GM23338 (cell line): ENCODE data around the gene FMNL1. TPM values are rescaled to one million over a fixed set of nuclear protein-coding genes. Genes with fewer than 3 reads are reported as not detected.

Source experiments
- ATAC-seq: fragments of 200-7000 bp; cut with Tn5 transposase; 3 replicates; pipeline ENCODE4 v1.9.1; 2020
- DNase-seq: peaks from one replicate; pipeline ENCODE4 v3.0.0-alpha.2; 2015; ENCODE audit warnings: low spot score
- H2AFZ ChIP-seq: fragments of 200-600 bp; sonication (generic); 2 replicates; pipeline ENCODE4 v1.8.0; 2016; ENCODE audit warnings: antibody characterized with exemption, mild to moderate bottlenecking, moderate library complexity
- H3F3A ChIP-seq: fragments of 200-600 bp; sonication (generic); replicated peaks from 2 replicates; pipeline ENCODE4 v1.8.0; 2017; ENCODE audit warnings: antibody characterized with exemption, mixed run types, low read depth
- H3K27ac ChIP-seq: fragments of 200-600 bp; sonication (generic); 2 replicates; pipeline ENCODE4 v1.6.1; 2016; ENCODE audit warnings: low read depth
- H3K27me3 ChIP-seq: fragments of 200-600 bp; sonication (generic); 2 replicates; pipeline ENCODE4 v1.8.0; 2016; ENCODE audit warnings: mild to moderate bottlenecking, mixed run types, moderate library complexity; ENCODE audit not compliant: insufficient read depth
- H3K36me3 ChIP-seq: fragments of 200-600 bp; sonication (generic); 2 replicates; pipeline ENCODE4 v1.8.0; 2016; ENCODE audit warnings: mild to moderate bottlenecking; ENCODE audit not compliant: insufficient read depth
- H3K4me1 ChIP-seq: fragments of 200-600 bp; sonication (generic); 2 replicates; pipeline ENCODE4 v1.8.0; 2016; ENCODE audit warnings: mild to moderate bottlenecking, moderate library complexity; ENCODE audit not compliant: insufficient read depth
- H3K4me2 ChIP-seq: fragments of 200-600 bp; sonication (generic); 2 replicates; pipeline ENCODE4 v1.7.1; 2017; ENCODE audit warnings: mixed run types
- H3K4me3 ChIP-seq: fragments of 200-600 bp; sonication (generic); 2 replicates; pipeline ENCODE4 v1.6.1; 2016; ENCODE audit warnings: mixed run types
- H3K79me2 ChIP-seq: fragments of 200-600 bp; sonication (generic); replicated peaks from 2 replicates; pipeline ENCODE4 v1.8.0; 2017; ENCODE audit warnings: mild to moderate bottlenecking; ENCODE audit not compliant: insufficient read depth
- H3K9me2 ChIP-seq: fragments of 200-600 bp; sonication (generic); 2 replicates; pipeline ENCODE4 v1.8.0; 2017; ENCODE audit not compliant: insufficient read depth
- H4K20me1 ChIP-seq: fragments of 200-600 bp; sonication (generic); replicated peaks from 2 replicates; pipeline ENCODE4 v1.8.0; 2017; ENCODE audit warnings: mild to moderate bottlenecking; ENCODE audit not compliant: insufficient read depth
- H3K27ac Mint-ChIP-seq: 2 replicates; pipeline ENCODE4 v1.8.0; 2020; ENCODE audit warnings: inconsistent platforms, mild to moderate bottlenecking, moderate library complexity, mixed read lengths
- H3K27me3 Mint-ChIP-seq: 3 replicates; pipeline ENCODE4 v1.8.0; 2022; ENCODE audit warnings: low read depth, mild to moderate bottlenecking, moderate library complexity, mixed read lengths, inconsistent platforms; ENCODE audit not compliant: insufficient read depth, poor library complexity
- H3K36me3 Mint-ChIP-seq: 3 replicates; pipeline ENCODE4 v1.8.0; 2021; ENCODE audit warnings: low read depth, mild to moderate bottlenecking, inconsistent platforms, moderate library complexity, mixed read lengths
- H3K4me1 Mint-ChIP-seq: 3 replicates; pipeline ENCODE4 v1.8.0; 2020; ENCODE audit warnings: mild to moderate bottlenecking, inconsistent platforms, mixed read lengths
- H3K4me3 Mint-ChIP-seq: 3 replicates; pipeline ENCODE4 v1.8.0; 2021; ENCODE audit warnings: moderate library complexity, mild to moderate bottlenecking, inconsistent platforms, mixed read lengths
- H3K9me3 Mint-ChIP-seq: 3 replicates; pipeline ENCODE4 v1.8.0; 2020; ENCODE audit warnings: moderate library complexity, mild to moderate bottlenecking, inconsistent platforms, mixed read lengths
- ETS1 ChIP-seq: IDR thresholded peaks from 2 replicates; pipeline ENCODE4 v1.6.1; 2016; ENCODE audit warnings: antibody characterized with exemption
- EZH2phosphoT487 ChIP-seq: fragments of 200-600 bp; sonication (generic); IDR thresholded peaks from one replicate; pipeline ENCODE4 v1.8.1; 2018; ENCODE audit warnings: antibody characterized with exemption; ENCODE audit not compliant: unreplicated experiment
- JUNB ChIP-seq: IDR thresholded peaks from one replicate; pipeline ENCODE4 v1.6.1; 2016; ENCODE audit warnings: antibody characterized with exemption; ENCODE audit not compliant: unreplicated experiment
- POLR2AphosphoS5 ChIP-seq: IDR thresholded peaks from 2 replicates; pipeline ENCODE4 v1.6.1; 2016; ENCODE audit warnings: antibody characterized with exemption, low read depth
- STAT1 ChIP-seq: IDR thresholded peaks from one replicate; pipeline ENCODE4 v1.6.1; 2016; ENCODE audit warnings: antibody characterized with exemption; ENCODE audit not compliant: unreplicated experiment
- ZNF114 ChIP-seq: fragments of 250-450 bp; sonication (Bioruptor Pico); IDR thresholded peaks from 2 replicates; pipeline ENCODE4 v1.5.0; 2020; ENCODE audit warnings: mild to moderate bottlenecking, moderate library complexity
- ZNF462 ChIP-seq: fragments of 250-450 bp; sonication (Bioruptor Pico); IDR thresholded peaks from 2 replicates; pipeline ENCODE4 v1.5.0; 2020; ENCODE audit warnings: mild to moderate bottlenecking, moderate library complexity
- polyA plus RNA-seq: library from polyadenylated mRNA; unstranded; fragments of >200 nt; fragmentation: Nextera tagmentation; extraction: Ambion mirVana; gene quantifications from 2 replicates; pipeline ENCODE4 v1.2.1, GENCODE V29; 2016
- total RNA-seq: library from RNA; depleted of rRNA; stranded (reverse); fragments of >200 nt; shearing (Covaris generic); gene quantifications from 2 replicates; pipeline ENCODE4 v1.2.3, GENCODE V29; 2014
- TF ChIP-seq, protein P1 (sequence below), 2 experiments: fragments of 200-600 bp in 1 of 2; sonication (generic) in 1 of 2; conservative IDR thresholded peaks; 2 replicates each; pipeline versions ENCODE4 v1.5.1 to v1.6.1; 2016 to 2017; ENCODE audit warnings: antibody characterized with exemption in 2 of 2, low read depth in 2 of 2, mild to moderate bottlenecking in 2 of 2, moderate library complexity in 1 of 2

Gene FMNL1
- total and polyA plus RNA-seq, 2 experiments from 2014 or later = 6.6 to 9.3 TPM

DNA sequence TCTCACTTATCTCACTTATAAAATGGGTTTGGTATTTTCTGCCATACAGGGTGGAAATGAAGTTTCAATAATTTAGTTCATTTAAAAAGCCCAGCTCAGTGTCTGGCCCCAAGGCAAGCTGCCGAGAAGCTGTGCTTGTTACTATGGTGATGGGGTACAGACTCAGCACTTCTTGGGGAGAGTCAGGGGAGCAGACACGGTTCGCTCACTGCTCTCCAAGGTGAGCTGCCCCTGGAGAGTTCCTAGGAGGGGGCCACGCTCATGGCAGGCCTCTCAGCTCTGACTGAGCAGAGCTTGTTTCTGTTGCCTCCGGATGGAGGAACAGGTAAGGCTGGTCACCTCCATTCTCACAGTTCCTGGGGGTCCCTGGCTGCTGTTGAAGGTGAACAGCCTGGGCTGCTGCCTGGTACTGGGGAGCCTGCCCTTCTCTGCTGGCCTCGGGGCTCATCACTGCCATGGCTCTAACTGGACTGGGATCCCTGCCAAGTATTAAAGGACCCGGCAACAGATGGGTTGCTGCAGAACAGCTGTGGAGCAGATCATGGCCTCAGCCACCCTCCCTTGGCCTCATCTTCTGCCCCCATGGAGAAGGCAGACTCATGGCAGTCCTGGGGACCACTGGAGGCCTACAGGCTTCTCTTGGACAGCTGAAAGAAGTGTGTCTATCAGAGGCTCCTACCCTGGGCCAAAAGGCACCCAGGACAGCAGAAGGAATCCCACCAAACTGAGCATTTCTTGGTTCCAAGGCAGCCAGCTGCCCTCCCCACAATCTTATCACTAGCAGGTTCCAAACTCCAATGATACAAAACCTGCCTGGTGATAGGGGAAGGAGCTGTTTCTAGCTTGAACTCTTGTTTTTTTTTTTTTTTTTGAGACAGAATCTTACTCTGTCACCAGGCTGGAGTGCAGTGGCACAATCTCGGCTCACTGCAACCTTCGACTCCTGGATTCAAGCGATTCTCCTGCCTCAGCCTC, 66.1 kb downstream of the FMNL1 start (continued):
- no peak for TF ChIP-seq ZNF462 (CRISPR knock-in tag)
- TF ChIP-seq EZH2phosphoT487 = no peak
- TF ChIP-seq POLR2AphosphoS5 = no peak
- TF ChIP-seq ZNF114 (CRISPR knock-in tag) = no peak

- no peaks in the 10 kb centered on the region for H3K9me2 ChIP-seq
- H3K79me2 ChIP-seq = no peaks in the 10 kb centered on the region
- peaks cover 10% of the 10 kb centered on the region for H3K27me3 Mint-ChIP-seq
- no peak overlapping the region for H3K27ac ChIP-seq
- H3K27ac Mint-ChIP-seq = no peak overlapping the region
- no peaks in the 10 kb centered on the region; the same call in 1 of the 2 replicates for H4K20me1 ChIP-seq
- no peak for ATAC-seq
- no peaks in the 10 kb centered on the region for H3K4me1 ChIP-seq
- no peaks in the 10 kb centered on the region for H3K9me3 Mint-ChIP-seq
- no peak overlapping the region for H3K4me2 ChIP-seq
- H3K4me1 Mint-ChIP-seq = peaks cover 7% of the 10 kb centered on the region; the same call in 2 of the 3 replicates
- H3K36me3 ChIP-seq = no peaks in the 10 kb centered on the region
- no peak overlapping the region for H3K4me3 Mint-ChIP-seq
- H3K4me3 ChIP-seq = no peak overlapping the region
- H3K36me3 Mint-ChIP-seq = peaks cover 27% of the 10 kb centered on the region
- H3F3A ChIP-seq = no peaks in the 10 kb centered on the region
- no peak overlapping the region for H2AFZ ChIP-seq
- no peak for DNase-seq
- no peaks in the 10 kb centered on the region for H3K27me3 ChIP-seq
- TF ChIP-seq, protein P1, sequence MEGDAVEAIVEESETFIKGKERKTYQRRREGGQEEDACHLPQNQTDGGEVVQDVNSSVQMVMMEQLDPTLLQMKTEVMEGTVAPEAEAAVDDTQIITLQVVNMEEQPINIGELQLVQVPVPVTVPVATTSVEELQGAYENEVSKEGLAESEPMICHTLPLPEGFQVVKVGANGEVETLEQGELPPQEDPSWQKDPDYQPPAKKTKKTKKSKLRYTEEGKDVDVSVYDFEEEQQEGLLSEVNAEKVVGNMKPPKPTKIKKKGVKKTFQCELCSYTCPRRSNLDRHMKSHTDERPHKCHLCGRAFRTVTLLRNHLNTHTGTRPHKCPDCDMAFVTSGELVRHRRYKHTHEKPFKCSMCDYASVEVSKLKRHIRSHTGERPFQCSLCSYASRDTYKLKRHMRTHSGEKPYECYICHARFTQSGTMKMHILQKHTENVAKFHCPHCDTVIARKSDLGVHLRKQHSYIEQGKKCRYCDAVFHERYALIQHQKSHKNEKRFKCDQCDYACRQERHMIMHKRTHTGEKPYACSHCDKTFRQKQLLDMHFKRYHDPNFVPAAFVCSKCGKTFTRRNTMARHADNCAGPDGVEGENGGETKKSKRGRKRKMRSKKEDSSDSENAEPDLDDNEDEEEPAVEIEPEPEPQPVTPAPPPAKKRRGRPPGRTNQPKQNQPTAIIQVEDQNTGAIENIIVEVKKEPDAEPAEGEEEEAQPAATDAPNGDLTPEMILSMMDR (conservative IDR thresholded peaks at IDR 0.05; ENCODE audit: low read depth in 2 of 2) = no peak
- TF ChIP-seq JUNB (no peak), STAT1 (no peak), ZNF114 (CRISPR knock-in tag) (no peak), EZH2phosphoT487 (no peak), ETS1 (no peak)
These were observed 67.1 kb downstream of the FMNL1 start for GRCh38 chr17:45288825-45289224.
